ENCODE results near the gene PKD2. TPM values are rescaled to one million over a fixed set of nuclear protein-coding genes. Genes with fewer than 3 reads are reported as not detected.

Gene PKD2
- total and polyA plus RNA-seq, 7 donors, result 1.4 to 123 (median 67.6) TPM

DNA sequence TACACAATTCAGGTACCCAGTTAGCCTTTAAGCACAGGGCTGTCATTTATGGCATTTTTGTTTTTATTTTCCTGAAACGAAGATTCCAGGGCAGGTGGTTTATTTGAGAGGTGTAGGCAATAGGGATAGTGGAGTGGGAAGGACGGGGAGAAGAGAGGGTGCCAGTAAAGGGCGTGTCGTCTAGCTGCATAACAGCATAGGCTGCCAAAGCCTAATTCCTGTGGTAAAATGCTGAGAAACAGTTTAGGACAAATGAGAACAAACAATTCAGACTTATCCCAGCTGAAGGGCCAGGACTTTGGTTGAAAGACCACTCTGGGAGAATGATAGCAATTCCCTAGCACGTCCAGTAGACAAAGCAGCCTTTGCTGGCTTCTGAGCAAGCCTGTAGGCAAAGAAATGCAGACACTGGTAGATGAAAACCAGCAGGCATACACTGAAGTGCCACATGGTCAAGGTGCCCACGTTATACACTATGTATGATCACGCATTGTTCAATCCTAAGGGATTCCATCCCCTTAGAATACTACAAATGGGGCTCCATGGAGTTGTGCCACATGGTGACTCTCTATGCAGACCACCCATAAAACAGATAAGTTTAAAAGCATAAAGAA, 70.6 kb downstream of the PKD2 start:
- intact Hi-C loops (cut with DNase I), result no loop called here
- H3K36me3 ChIP-seq, result peaks cover 6 to 62% (median 19%) of the 10 kb centered on the region in 4 donors
- 70 to 81% methylated on average over 7 of the region's 7 CpGs for WGBS, 2 donors

DNA sequence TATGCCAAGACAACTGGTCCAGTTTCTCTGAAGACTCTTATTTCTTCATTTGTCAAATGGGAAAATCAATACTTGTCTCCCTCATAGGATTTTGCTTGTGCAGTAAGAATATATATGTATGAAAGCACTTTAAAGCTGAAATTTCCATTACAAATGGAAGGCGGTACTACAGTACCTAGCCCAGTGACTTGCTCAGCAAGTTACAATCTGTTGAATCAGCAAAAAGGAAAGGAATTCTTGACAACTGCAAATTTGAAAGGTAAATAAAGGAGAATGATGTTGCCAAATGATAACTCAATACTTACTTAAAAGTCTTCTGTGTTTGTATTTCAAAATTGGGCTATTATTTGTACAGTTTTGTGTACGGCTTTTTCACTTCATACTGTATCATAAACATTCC, 71.1 kb downstream of the PKD2 start:
- TF ChIP-seq POLR2AphosphoS5 (IDR thresholded peaks at IDR 0.05), result no peak
- no peak for TF ChIP-seq EP300 (IDR thresholded peaks at IDR 0.05)
- TF ChIP-seq POLR2A (IDR thresholded peaks at IDR 0.05), result no peak
- TF ChIP-seq, protein P1, sequence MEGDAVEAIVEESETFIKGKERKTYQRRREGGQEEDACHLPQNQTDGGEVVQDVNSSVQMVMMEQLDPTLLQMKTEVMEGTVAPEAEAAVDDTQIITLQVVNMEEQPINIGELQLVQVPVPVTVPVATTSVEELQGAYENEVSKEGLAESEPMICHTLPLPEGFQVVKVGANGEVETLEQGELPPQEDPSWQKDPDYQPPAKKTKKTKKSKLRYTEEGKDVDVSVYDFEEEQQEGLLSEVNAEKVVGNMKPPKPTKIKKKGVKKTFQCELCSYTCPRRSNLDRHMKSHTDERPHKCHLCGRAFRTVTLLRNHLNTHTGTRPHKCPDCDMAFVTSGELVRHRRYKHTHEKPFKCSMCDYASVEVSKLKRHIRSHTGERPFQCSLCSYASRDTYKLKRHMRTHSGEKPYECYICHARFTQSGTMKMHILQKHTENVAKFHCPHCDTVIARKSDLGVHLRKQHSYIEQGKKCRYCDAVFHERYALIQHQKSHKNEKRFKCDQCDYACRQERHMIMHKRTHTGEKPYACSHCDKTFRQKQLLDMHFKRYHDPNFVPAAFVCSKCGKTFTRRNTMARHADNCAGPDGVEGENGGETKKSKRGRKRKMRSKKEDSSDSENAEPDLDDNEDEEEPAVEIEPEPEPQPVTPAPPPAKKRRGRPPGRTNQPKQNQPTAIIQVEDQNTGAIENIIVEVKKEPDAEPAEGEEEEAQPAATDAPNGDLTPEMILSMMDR (IDR thresholded peaks at IDR 0.05), result no peak
- peaks cover 6 to 56% (median 19%) of the 10 kb centered on the region in 4 donors for H3K36me3 ChIP-seq
- H3K4me3 ChIP-seq, result no peak overlapping the region
- 96% methylated on average over 2 of the region's 2 CpGs for WGBS, 2 donors
- H3K27me3 ChIP-seq, result no peaks in the 10 kb centered on the region
- H3K27ac ChIP-seq, result no peak overlapping the region
- H3K9me3 ChIP-seq, result no peaks in the 10 kb centered on the region
- no peaks in the 10 kb centered on the region for H3K4me1 ChIP-seq
- intact Hi-C loops (cut with DNase I), result no loop called here
- no peak for DNase-seq

More for the DNA sequence above, 70.6 kb downstream of the PKD2 start:
- no peak for TF ChIP-seq POLR2AphosphoS5 (IDR thresholded peaks at IDR 0.05)
- TF ChIP-seq, protein P1 (IDR thresholded peaks at IDR 0.05), result no peak
- no peak for TF ChIP-seq EP300 (IDR thresholded peaks at IDR 0.05)
- TF ChIP-seq POLR2A (IDR thresholded peaks at IDR 0.05), result no peak
- H3K4me3 ChIP-seq, result no peak overlapping the region
- no peaks in the 10 kb centered on the region for H3K27me3 ChIP-seq
- H3K9me3 ChIP-seq, result no peaks in the 10 kb centered on the region
- H3K27ac ChIP-seq, result no peak overlapping the region
- no peak for DNase-seq
- H3K4me1 ChIP-seq, result no peaks in the 10 kb centered on the region

DNA sequence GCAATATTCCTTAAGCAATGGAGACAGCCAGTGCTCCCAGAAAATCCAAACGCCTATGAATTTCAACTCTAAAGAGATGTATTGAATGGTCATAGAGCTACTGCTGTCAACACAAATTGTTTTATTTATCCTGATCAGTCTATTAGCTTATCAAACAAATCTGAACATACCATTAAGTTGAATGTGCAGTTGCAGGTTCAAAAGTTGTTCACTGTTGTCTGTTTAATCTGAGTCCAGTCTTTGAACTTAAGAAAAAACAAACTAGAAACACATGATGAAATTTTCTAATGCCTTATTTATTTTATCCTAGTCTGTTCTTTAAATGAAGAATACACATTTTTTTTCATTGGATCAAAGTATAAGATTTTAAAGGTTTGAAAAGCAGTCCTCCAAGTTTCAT, 73.2 kb downstream of the PKD2 start:
- no peak for DNase-seq
- no peaks in the 10 kb centered on the region for H3K27me3 ChIP-seq
- peaks cover 0 to 36% (median 5%) of the 10 kb centered on the region in 4 donors for H3K36me3 ChIP-seq
- H3K27ac ChIP-seq, result no peak overlapping the region
- H3K9me3 ChIP-seq, result no peaks in the 10 kb centered on the region
- H3K4me1 ChIP-seq, result no peaks in the 10 kb centered on the region
- no peak overlapping the region for H3K4me3 ChIP-seq
- TF ChIP-seq POLR2AphosphoS5 (IDR thresholded peaks at IDR 0.05), result no peak
- TF ChIP-seq, protein P1 (IDR thresholded peaks at IDR 0.05), result no peak
- no peak for TF ChIP-seq EP300 (IDR thresholded peaks at IDR 0.05)
- TF ChIP-seq POLR2A (IDR thresholded peaks at IDR 0.05), result no peak
- intact Hi-C loops (cut with DNase I), result no loop called here
- WGBS, 2 donors, result 90 to 93% methylated on average over 1 of the region's 1 CpG

DNA sequence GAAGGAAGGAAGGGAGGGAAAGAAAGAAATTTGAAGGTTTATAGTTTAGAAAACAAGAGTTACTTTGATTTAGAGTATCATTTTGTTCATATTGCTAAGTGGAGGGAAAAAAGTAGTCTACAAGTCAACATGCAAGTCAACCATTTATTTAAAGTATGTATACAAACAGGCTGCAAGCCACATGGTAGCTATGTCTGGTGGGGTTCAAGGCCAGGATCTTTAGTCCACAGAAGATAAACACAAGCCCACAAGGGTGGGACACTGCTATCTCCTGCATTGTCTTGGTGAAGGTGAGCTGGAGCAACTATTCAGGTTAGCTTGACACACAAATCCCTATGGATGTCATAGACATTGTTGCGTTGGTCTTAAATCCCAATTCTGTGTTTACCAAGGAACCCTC, 79.6 kb downstream of the PKD2 start:
- Histone ChIP-seq H3K4me1 (no peaks in the 10 kb centered on the region), H3K4me3 (no peak overlapping the region), H3K27me3 (no peaks in the 10 kb centered on the region), H3K9me3 (no peaks in the 10 kb centered on the region), H3K27ac (no peak overlapping the region), H3K36me3 (no peaks in the 10 kb centered on the region)
- TF ChIP-seq, protein P1 (IDR thresholded peaks at IDR 0.05), result no peak
- TF ChIP-seq POLR2A (IDR thresholded peaks at IDR 0.05) (no peak), EP300 (IDR thresholded peaks at IDR 0.05) (no peak), POLR2AphosphoS5 (IDR thresholded peaks at IDR 0.05) (no peak)
- intact Hi-C loops (cut with DNase I), result no loop called here
- 91 to 95% methylated on average over 1 of the region's 1 CpG for WGBS, 2 donors
- DNase-seq, result no peak

DNA sequence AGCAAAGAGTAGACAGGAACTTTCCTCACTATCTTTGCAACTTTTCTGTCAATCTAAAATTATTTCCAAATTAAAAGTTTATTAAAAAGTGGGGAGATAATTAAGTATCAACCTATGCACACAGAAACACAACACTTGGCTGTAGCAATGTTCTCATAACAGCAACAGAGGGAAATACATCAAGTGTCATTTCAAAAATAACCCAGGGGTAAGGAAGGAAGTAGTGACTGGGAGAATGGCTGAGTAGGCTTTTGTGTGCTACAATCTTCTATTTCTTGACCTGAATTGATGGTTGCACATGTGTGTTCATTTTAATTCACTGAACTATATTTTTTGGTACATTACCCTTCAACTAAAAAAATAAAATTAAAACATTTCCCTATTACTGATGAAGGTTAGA, 83.5 kb downstream of the PKD2 start:
- Histone ChIP-seq H3K4me3 (no peak overlapping the region), H3K9me3 (no peaks in the 10 kb centered on the region), H3K27ac (no peak overlapping the region), H3K36me3 (no peaks in the 10 kb centered on the region), H3K4me1 (no peaks in the 10 kb centered on the region), H3K27me3 (no peaks in the 10 kb centered on the region)
- intact Hi-C loops (cut with DNase I), result no loop called here
- DNase-seq, result no peak
- TF ChIP-seq POLR2AphosphoS5 (IDR thresholded peaks at IDR 0.05), result no peak
- TF ChIP-seq POLR2A (IDR thresholded peaks at IDR 0.05), result no peak
- TF ChIP-seq, protein P1 (IDR thresholded peaks at IDR 0.05), result no peak
- no peak for TF ChIP-seq EP300 (IDR thresholded peaks at IDR 0.05)

Data from sigmoid colon (tissue), 7 donors.